WTC11 (cell line): ENCODE results near the gene VPS39. TPM values are rescaled to one million over a fixed set of nuclear protein-coding genes. Genes with fewer than 3 reads are reported as not detected.

Experiments used
- ATAC-seq: fragments of 200-7000 bp; cut with Tn5 transposase; 2 replicates; pipeline ENCODE4 v1.10.0; 2021; ENCODE audit warnings: mild to moderate bottlenecking, moderate library complexity
- CTCF ChIA-PET: fragments of 300-600 bp; sonication (Branson Sonifier 250); formaldehyde crosslinking; loops from one replicate; lab custom pipeline; 2021; ENCODE audit warnings: antibody characterized with exemption; lab: Charles Lee
- POLR2A ChIA-PET: fragments of 350-600 bp; sonication (Branson Sonifier 250); formaldehyde crosslinking; loops from one replicate; lab custom pipeline; 2021; ENCODE audit warnings: antibody characterized with exemption; lab: Charles Lee
- DNase-seq: peaks from one replicate; pipeline ENCODE4 v3.0.0; 2021; ENCODE audit warnings: low spot score
- H3K27ac Mint-ChIP-seq: 2 replicates; pipeline ENCODE4 v1.8.0; 2021; ENCODE audit warnings: mixed read lengths
- H3K27me3 Mint-ChIP-seq: 2 replicates; pipeline ENCODE4 v1.8.0; 2021; ENCODE audit warnings: low read depth, mild to moderate bottlenecking, moderate library complexity, mixed read lengths
- H3K36me3 Mint-ChIP-seq: 2 replicates; pipeline ENCODE4 v1.8.0; 2021; ENCODE audit warnings: mixed read lengths
- H3K4me1 Mint-ChIP-seq: 2 replicates; pipeline ENCODE4 v1.8.0; 2022; ENCODE audit warnings: mixed read lengths
- H3K4me3 Mint-ChIP-seq: 2 replicates; pipeline ENCODE4 v1.8.0; 2021; ENCODE audit warnings: mild to moderate bottlenecking, moderate library complexity, mixed read lengths
- H3K9me3 Mint-ChIP-seq: 2 replicates; pipeline ENCODE4 v1.8.0; 2021; ENCODE audit warnings: mixed read lengths
- CREB1 ChIP-seq: sonication (generic); formaldehyde crosslinking; IDR thresholded peaks from 2 replicates; pipeline ENCODE4 v1.8.0; 2023; ENCODE audit warnings: mild to moderate bottlenecking, missing genetic modification reagents
- CREM ChIP-seq: sonication (generic); formaldehyde crosslinking; IDR thresholded peaks from 2 replicates; pipeline ENCODE4 v1.8.1; 2022; ENCODE audit warnings: mild to moderate bottlenecking, missing genetic modification reagents, moderate library complexity
- ETV6 ChIP-seq: sonication (generic); formaldehyde crosslinking; IDR thresholded peaks from 2 replicates; pipeline ENCODE4 v1.8.1; 2022; ENCODE audit warnings: mild to moderate bottlenecking, missing genetic modification reagents
- FOXP1 ChIP-seq: sonication (generic); formaldehyde crosslinking; IDR thresholded peaks from 2 replicates; pipeline ENCODE4 v1.8.0; 2022; ENCODE audit warnings: missing genetic modification reagents, mild to moderate bottlenecking, moderate library complexity, borderline replicate concordance
- GRHL2 ChIP-seq: fragments of 250-450 bp; sonication (Bioruptor Pico); IDR thresholded peaks from 2 replicates; pipeline ENCODE4 v1.8.0; 2022; ENCODE audit warnings: mild to moderate bottlenecking, moderate library complexity; ENCODE audit not compliant: insufficient replicate concordance, severe bottlenecking
- GTF2I ChIP-seq: fragments of 250-450 bp; sonication (Bioruptor Pico); conservative IDR thresholded peaks from 2 replicates; pipeline ENCODE4 v1.4.0; 2021; ENCODE audit warnings: mild to moderate bottlenecking
- HMGA2 ChIP-seq: fragments of 250-450 bp; sonication (Bioruptor Pico); IDR thresholded peaks from 2 replicates; pipeline ENCODE4 v1.4.0; 2021; ENCODE audit warnings: mild to moderate bottlenecking, moderate library complexity
- JAZF1 ChIP-seq: fragments of 250-450 bp; sonication (Bioruptor Pico); IDR thresholded peaks from 2 replicates; pipeline ENCODE4 v1.9.0; 2021; ENCODE audit warnings: moderate library complexity, mild to moderate bottlenecking, inconsistent platforms
- RELA ChIP-seq: sonication (generic); formaldehyde crosslinking; IDR thresholded peaks from 2 replicates; pipeline ENCODE4 v1.8.1; 2022; ENCODE audit warnings: missing genetic modification reagents, mild to moderate bottlenecking, borderline replicate concordance
- RORB ChIP-seq: fragments of 250-450 bp; sonication (Bioruptor Pico); IDR thresholded peaks from 2 replicates; pipeline ENCODE4 v1.9.0; 2021; ENCODE audit warnings: mild to moderate bottlenecking
- SOX15 ChIP-seq: fragments of 250-450 bp; sonication (Bioruptor Pico); IDR thresholded peaks from 2 replicates; pipeline ENCODE4 v1.9.0; 2021; ENCODE audit warnings: mild to moderate bottlenecking
- TP53 ChIP-seq: sonication (generic); formaldehyde crosslinking; IDR thresholded peaks from 2 replicates; pipeline ENCODE4 v1.8.1; 2023; ENCODE audit warnings: mild to moderate bottlenecking, missing genetic modification reagents
- ZNF232 ChIP-seq: sonication (generic); formaldehyde crosslinking; IDR thresholded peaks from 2 replicates; pipeline ENCODE4 v1.8.0; 2022; ENCODE audit warnings: mild to moderate bottlenecking, missing genetic modification reagents
- ZNF317 ChIP-seq: sonication (generic); formaldehyde crosslinking; IDR thresholded peaks from 2 replicates; pipeline ENCODE4 v1.8.1; 2023; ENCODE audit warnings: low read depth, mild to moderate bottlenecking, moderate library complexity, missing genetic modification reagents, borderline replicate concordance
- total RNA-seq: library from RNA; stranded (reverse); gene quantifications from 3 replicates; pipeline ENCODE4 v1.2.3, GENCODE V29; 2021
- TF ChIP-seq, protein P1 (sequence below): fragments of 250-450 bp; sonication (Bioruptor Pico); conservative IDR thresholded peaks from 2 replicates; pipeline ENCODE4 v1.9.0; 2021; ENCODE audit warnings: mild to moderate bottlenecking
- TF ChIP-seq, protein P2 (sequence below): fragments of 250-450 bp; sonication (Bioruptor Pico); IDR thresholded peaks from 2 replicates; pipeline ENCODE4 v1.9.0; 2021; ENCODE audit warnings: mild to moderate bottlenecking, borderline replicate concordance
- TF ChIP-seq, protein P3 (sequence below): sonication (generic); formaldehyde crosslinking; conservative IDR thresholded peaks from 2 replicates; pipeline ENCODE4 v1.8.1; 2023; ENCODE audit warnings: mild to moderate bottlenecking, low read depth, missing genetic modification reagents, moderate library complexity
- TF ChIP-seq, protein P4 (sequence below): fragments of 250-450 bp; sonication (Bioruptor Pico); IDR thresholded peaks from 2 replicates; pipeline ENCODE4 v1.9.0; 2021; ENCODE audit warnings: mild to moderate bottlenecking
- TF ChIP-seq, protein P5 (sequence below): sonication (generic); formaldehyde crosslinking; IDR thresholded peaks from 2 replicates; pipeline ENCODE4 v1.8.1; 2023; ENCODE audit warnings: mild to moderate bottlenecking, missing genetic modification reagents

The VPS39 gene
- total RNA-seq, 1 experiment from 2014 or later, result 44.5 TPM

DNA sequence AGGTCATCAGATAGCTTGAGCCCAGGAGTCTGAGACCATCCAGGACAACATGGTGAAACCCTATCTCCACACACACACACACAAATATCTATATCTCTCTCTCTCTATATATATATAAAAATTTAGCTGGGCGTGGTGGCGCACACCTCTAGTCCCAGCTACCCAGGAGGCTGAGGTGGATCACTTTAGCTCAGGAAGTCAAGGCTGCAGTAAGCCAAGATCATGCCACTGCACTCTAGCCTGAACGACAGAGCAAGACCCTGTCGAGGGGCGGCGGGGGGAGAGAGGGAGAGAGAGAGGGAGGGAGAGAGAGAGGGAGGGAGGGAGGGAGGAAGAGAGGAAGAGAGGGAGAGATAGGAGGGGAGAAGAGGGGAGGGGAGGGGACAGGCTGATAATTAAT is 79.6 kb downstream of the VPS39 start:
- peaks cover 3% of the 10 kb centered on the region for H3K4me1 Mint-ChIP-seq

DNA sequence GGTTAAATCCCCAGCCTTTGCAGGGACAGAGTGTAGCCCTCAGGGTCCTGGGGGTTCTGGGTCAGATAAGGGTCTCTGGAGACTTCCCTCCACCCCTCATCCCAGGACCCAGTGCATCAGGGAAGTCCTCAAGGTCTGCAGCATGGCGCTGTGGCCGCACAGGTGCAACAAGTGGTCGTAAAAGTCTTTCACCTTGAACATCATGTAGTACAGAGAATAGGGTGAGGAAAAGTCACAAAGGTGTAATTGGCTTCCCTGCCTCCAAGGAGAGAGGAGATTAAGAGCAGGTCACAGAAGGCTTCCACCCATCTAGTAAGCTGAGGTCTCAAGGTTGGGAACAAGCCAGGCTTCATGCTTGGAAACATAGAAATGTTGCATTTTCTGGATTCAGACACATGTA is 84.6 kb downstream of the VPS39 start:
- no peak overlapping the region for H3K4me3 Mint-ChIP-seq
- TF ChIP-seq HMGA2 (CRISPR knock-in tag) (no peak), ZNF317 (CRISPR knock-in tag) (no peak), CREB1 (no peak), RELA (no peak), GRHL2 (no peak), JAZF1 (no peak), RORB (CRISPR knock-in tag) (no peak), FOXP1 (CRISPR knock-in tag) (no peak)
- TF ChIP-seq, protein P1, sequence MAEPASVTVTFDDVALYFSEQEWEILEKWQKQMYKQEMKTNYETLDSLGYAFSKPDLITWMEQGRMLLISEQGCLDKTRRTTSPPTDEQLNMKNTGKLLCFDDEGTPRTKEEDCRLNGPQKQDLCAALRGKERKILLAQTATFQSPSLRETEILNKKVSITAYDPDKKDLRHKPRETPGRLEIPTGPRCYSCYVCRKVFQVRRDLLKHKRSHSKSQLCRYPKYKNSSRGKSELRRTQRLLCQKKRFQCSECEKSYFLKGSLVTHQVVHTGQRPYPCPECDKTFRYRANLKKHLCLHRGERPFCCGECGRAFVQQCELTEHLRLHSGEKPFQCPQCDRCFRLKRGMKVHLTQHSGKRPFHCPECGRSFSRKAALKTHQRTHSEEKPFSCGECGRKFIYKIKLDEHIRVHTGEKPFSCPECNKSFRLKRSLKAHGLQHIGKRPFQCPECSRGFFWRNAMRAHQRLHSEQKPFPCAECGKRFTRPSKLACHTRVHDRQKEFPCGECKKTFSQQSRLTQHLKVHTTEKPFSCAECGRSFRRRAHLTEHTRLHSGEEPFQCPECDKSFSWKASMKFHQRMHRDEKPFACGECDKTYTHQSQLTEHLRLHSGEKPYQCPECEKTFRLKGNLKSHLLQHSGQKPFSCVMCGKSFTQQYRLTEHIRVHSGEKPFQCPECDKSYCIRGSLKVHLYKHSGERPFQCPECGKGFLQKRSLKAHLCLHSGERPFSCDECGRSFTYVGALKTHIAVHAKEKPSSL (CRISPR knock-in tag), result no peak
- TF ChIP-seq, protein P2, sequence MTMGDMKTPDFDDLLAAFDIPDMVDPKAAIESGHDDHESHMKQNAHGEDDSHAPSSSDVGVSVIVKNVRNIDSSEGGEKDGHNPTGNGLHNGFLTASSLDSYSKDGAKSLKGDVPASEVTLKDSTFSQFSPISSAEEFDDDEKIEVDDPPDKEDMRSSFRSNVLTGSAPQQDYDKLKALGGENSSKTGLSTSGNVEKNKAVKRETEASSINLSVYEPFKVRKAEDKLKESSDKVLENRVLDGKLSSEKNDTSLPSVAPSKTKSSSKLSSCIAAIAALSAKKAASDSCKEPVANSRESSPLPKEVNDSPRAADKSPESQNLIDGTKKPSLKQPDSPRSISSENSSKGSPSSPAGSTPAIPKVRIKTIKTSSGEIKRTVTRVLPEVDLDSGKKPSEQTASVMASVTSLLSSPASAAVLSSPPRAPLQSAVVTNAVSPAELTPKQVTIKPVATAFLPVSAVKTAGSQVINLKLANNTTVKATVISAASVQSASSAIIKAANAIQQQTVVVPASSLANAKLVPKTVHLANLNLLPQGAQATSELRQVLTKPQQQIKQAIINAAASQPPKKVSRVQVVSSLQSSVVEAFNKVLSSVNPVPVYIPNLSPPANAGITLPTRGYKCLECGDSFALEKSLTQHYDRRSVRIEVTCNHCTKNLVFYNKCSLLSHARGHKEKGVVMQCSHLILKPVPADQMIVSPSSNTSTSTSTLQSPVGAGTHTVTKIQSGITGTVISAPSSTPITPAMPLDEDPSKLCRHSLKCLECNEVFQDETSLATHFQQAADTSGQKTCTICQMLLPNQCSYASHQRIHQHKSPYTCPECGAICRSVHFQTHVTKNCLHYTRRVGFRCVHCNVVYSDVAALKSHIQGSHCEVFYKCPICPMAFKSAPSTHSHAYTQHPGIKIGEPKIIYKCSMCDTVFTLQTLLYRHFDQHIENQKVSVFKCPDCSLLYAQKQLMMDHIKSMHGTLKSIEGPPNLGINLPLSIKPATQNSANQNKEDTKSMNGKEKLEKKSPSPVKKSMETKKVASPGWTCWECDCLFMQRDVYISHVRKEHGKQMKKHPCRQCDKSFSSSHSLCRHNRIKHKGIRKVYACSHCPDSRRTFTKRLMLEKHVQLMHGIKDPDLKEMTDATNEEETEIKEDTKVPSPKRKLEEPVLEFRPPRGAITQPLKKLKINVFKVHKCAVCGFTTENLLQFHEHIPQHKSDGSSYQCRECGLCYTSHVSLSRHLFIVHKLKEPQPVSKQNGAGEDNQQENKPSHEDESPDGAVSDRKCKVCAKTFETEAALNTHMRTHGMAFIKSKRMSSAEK (CRISPR knock-in tag), result no peak
- H3K27me3 Mint-ChIP-seq, result peaks cover 4% of the 10 kb centered on the region; the same call in 1 of the 2 replicates
- ATAC-seq, result no peak
- no peak overlapping the region for H3K27ac Mint-ChIP-seq
- no peaks in the 10 kb centered on the region for H3K36me3 Mint-ChIP-seq
- peaks cover 10% of the 10 kb centered on the region for H3K4me1 Mint-ChIP-seq
- no peak for DNase-seq
- POLR2A ChIA-PET, result no interaction called here
- H3K9me3 Mint-ChIP-seq, result peaks cover 4% of the 10 kb centered on the region
- CTCF ChIA-PET, result interaction anchor here (0.9 kb wide), 1 partner anchor 8 kb away, joined by 3 read pairs; no protein-coding TSS in a partner anchor

More for the DNA sequence above, 79.6 kb downstream of the VPS39 start:
- ATAC-seq (no peak), DNase-seq (no peak)
- no peaks in the 10 kb centered on the region; the same call in 1 of the 2 replicates for H3K27me3 Mint-ChIP-seq
- POLR2A ChIA-PET, result interaction anchor here (0.6 kb wide), 1 partner anchor 47 kb away, joined by 3 read pairs; no protein-coding TSS in a partner anchor
- no peaks in the 10 kb centered on the region for H3K36me3 Mint-ChIP-seq
- CTCF ChIA-PET, result interaction anchor here (0.7 to 2.7 kb wide), 3 partner anchors 9 to 65 kb away, joined by 3 to 17 read pairs (median 3); no protein-coding TSS in a partner anchor
- H3K4me3 Mint-ChIP-seq, result no peak overlapping the region
- H3K27ac Mint-ChIP-seq, result no peak overlapping the region
- H3K9me3 Mint-ChIP-seq, result peaks cover 4% of the 10 kb centered on the region
- no peak for TF ChIP-seq ZNF232 (CRISPR knock-in tag)
- TF ChIP-seq TP53 (CRISPR knock-in tag), result no peak
- TF ChIP-seq, protein P3, sequence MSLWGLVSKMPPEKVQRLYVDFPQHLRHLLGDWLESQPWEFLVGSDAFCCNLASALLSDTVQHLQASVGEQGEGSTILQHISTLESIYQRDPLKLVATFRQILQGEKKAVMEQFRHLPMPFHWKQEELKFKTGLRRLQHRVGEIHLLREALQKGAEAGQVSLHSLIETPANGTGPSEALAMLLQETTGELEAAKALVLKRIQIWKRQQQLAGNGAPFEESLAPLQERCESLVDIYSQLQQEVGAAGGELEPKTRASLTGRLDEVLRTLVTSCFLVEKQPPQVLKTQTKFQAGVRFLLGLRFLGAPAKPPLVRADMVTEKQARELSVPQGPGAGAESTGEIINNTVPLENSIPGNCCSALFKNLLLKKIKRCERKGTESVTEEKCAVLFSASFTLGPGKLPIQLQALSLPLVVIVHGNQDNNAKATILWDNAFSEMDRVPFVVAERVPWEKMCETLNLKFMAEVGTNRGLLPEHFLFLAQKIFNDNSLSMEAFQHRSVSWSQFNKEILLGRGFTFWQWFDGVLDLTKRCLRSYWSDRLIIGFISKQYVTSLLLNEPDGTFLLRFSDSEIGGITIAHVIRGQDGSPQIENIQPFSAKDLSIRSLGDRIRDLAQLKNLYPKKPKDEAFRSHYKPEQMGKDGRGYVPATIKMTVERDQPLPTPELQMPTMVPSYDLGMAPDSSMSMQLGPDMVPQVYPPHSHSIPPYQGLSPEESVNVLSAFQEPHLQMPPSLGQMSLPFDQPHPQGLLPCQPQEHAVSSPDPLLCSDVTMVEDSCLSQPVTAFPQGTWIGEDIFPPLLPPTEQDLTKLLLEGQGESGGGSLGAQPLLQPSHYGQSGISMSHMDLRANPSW, result no peak
- TF ChIP-seq, protein P4, sequence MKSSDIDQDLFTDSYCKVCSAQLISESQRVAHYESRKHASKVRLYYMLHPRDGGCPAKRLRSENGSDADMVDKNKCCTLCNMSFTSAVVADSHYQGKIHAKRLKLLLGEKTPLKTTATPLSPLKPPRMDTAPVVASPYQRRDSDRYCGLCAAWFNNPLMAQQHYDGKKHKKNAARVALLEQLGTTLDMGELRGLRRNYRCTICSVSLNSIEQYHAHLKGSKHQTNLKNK (CRISPR knock-in tag), result no peak
- TF ChIP-seq, protein P5, sequence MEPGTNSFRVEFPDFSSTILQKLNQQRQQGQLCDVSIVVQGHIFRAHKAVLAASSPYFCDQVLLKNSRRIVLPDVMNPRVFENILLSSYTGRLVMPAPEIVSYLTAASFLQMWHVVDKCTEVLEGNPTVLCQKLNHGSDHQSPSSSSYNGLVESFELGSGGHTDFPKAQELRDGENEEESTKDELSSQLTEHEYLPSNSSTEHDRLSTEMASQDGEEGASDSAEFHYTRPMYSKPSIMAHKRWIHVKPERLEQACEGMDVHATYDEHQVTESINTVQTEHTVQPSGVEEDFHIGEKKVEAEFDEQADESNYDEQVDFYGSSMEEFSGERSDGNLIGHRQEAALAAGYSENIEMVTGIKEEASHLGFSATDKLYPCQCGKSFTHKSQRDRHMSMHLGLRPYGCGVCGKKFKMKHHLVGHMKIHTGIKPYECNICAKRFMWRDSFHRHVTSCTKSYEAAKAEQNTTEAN (CRISPR knock-in tag), result no peak
- no peak for TF ChIP-seq ETV6 (CRISPR knock-in tag)
- TF ChIP-seq CREM (CRISPR knock-in tag), result no peak
- no peak for TF ChIP-seq SOX15 (CRISPR knock-in tag)
- no peak for TF ChIP-seq GTF2I
- TF ChIP-seq, all 79 proteins: peak for 0
